ENCODE measurements around the gene FA2H. TPM values are rescaled to one million over a fixed set of nuclear protein-coding genes. Genes with fewer than 3 reads are reported as not detected.
"Not testable (repeated sequence)": the region's sequence is repeated elsewhere in the genome, so short reads cannot be mapped to it uniquely, and the experiment has no call there.

The FA2H gene
- total RNA-seq, 1 experiment from 2014 or later = not detected

GRCh38 chr16:74776926-74777325, 2.3 kb upstream of the FA2H start:
- no peaks in the 10 kb centered on the region for H3K9me3 ChIP-seq
- H3K36me3 ChIP-seq = no peaks in the 10 kb centered on the region
- no peak overlapping the region for H3K4me3 ChIP-seq
- no peak for DNase-seq
- peaks cover 7% of the 10 kb centered on the region for H3K27me3 ChIP-seq

GRCh38 chr16:74775255-74775654, 635 bp upstream of the FA2H start:
- Histone ChIP-seq H3K27me3 (peaks cover 6% of the 10 kb centered on the region), H3K36me3 (no peaks in the 10 kb centered on the region), H3K9me3 (no peaks in the 10 kb centered on the region), H3K4me3 (no peak overlapping the region)
- no peak for DNase-seq

GRCh38 chr16:74773446-74774222, 986 bp downstream of the FA2H start:
- no peaks in the 10 kb centered on the region for H3K9me3 ChIP-seq
- peaks cover 5% of the 10 kb centered on the region for H3K27me3 ChIP-seq
- H3K4me3 ChIP-seq = no peak overlapping the region
- H3K36me3 ChIP-seq = no peaks in the 10 kb centered on the region
- no peak for DNase-seq

- DNase-seq = no peak
- no peaks in the 10 kb centered on the region for H3K9me3 ChIP-seq
- H3K27me3 ChIP-seq = peaks cover 5% of the 10 kb centered on the region
- H3K36me3 ChIP-seq = no peaks in the 10 kb centered on the region
- H3K4me3 ChIP-seq = no peak overlapping the region
Observed at GRCh38 chr16:74771656-74772315, 2.8 kb downstream of the FA2H start.

GRCh38 chr16:74770831-74771526, 3.6 kb downstream of the FA2H start:
- peaks cover 5% of the 10 kb centered on the region for H3K27me3 ChIP-seq
- no peak for DNase-seq

GRCh38 chr16:74769586-74770190, 4.9 kb downstream of the FA2H start:
- H3K36me3 ChIP-seq = no peaks in the 10 kb centered on the region
- H3K4me3 ChIP-seq = no peak overlapping the region
- peaks cover 5% of the 10 kb centered on the region for H3K27me3 ChIP-seq
- no peak for DNase-seq
- H3K9me3 ChIP-seq = no peaks in the 10 kb centered on the region

More at GRCh38 chr16:74770831-74771526, 3.6 kb downstream of the FA2H start:
- no peaks in the 10 kb centered on the region for H3K9me3 ChIP-seq
- H3K36me3 ChIP-seq = no peaks in the 10 kb centered on the region
- no peak overlapping the region for H3K4me3 ChIP-seq

- Histone ChIP-seq H3K36me3 (no peaks in the 10 kb centered on the region), H3K4me3 (no peak overlapping the region), H3K27me3 (no peaks in the 10 kb centered on the region; the same call in 1 of the 2 replicates), H3K9me3 (no peaks in the 10 kb centered on the region)
- no peak for DNase-seq
Observed at GRCh38 chr16:74768239-74768638, 6.4 kb downstream of the FA2H start.

GRCh38 chr16:74767749-74768148, 6.9 kb downstream of the FA2H start:
- DNase-seq = no peak
- no peak overlapping the region for H3K4me3 ChIP-seq
- H3K27me3 ChIP-seq = no peaks in the 10 kb centered on the region; the same call in 1 of the 2 replicates

GRCh38 chr16:74766729-74767128, 7.9 kb downstream of the FA2H start:
- Histone ChIP-seq H3K4me3 (no peak overlapping the region), H3K27me3 (no peaks in the 10 kb centered on the region; the same call in 1 of the 2 replicates), H3K36me3 (no peaks in the 10 kb centered on the region), H3K9me3 (no peaks in the 10 kb centered on the region)
- no peak for DNase-seq

More at GRCh38 chr16:74767749-74768148, 6.9 kb downstream of the FA2H start:
- Histone ChIP-seq H3K36me3 (no peaks in the 10 kb centered on the region), H3K9me3 (no peaks in the 10 kb centered on the region)

- not testable (repeated sequence) for DNase-seq, H3K4me3 ChIP-seq, H3K36me3 ChIP-seq, H3K9me3 ChIP-seq, H3K27me3 ChIP-seq
Observed at GRCh38 chr16:74764184-74764583, 10.4 kb downstream of the FA2H start.

- H3K4me3 ChIP-seq = no peak overlapping the region
- H3K27me3 ChIP-seq = no peaks in the 10 kb centered on the region
- no peaks in the 10 kb centered on the region for H3K36me3 ChIP-seq
- H3K9me3 ChIP-seq = no peaks in the 10 kb centered on the region
- no peak for DNase-seq
Observed at GRCh38 chr16:74761665-74762064, 13.0 kb downstream of the FA2H start.

- peak; percentile 42 for DNase-seq
- no peaks in the 10 kb centered on the region for H3K9me3 ChIP-seq
- no peaks in the 10 kb centered on the region for H3K36me3 ChIP-seq
- H3K27me3 ChIP-seq = no peaks in the 10 kb centered on the region
- H3K4me3 ChIP-seq = no peak overlapping the region
Observed at GRCh38 chr16:74760007-74760767, 14.4 kb downstream of the FA2H start.

GRCh38 chr16:74759564-74759963, 15.1 kb downstream of the FA2H start:
- Histone ChIP-seq H3K36me3 (no peaks in the 10 kb centered on the region), H3K4me3 (no peak overlapping the region)

GRCh38 chr16:74758801-74759200, 15.8 kb downstream of the FA2H start:
- H3K27me3 ChIP-seq = no peaks in the 10 kb centered on the region
- H3K36me3 ChIP-seq = no peaks in the 10 kb centered on the region
- H3K4me3 ChIP-seq = no peak overlapping the region
- no peaks in the 10 kb centered on the region for H3K9me3 ChIP-seq
- no peak for DNase-seq

More at GRCh38 chr16:74759564-74759963, 15.1 kb downstream of the FA2H start:
- no peaks in the 10 kb centered on the region for H3K9me3 ChIP-seq
- no peaks in the 10 kb centered on the region for H3K27me3 ChIP-seq
- no peak for DNase-seq

- Histone ChIP-seq H3K9me3 (no peaks in the 10 kb centered on the region), H3K4me3 (no peak overlapping the region), H3K27me3 (no peaks in the 10 kb centered on the region), H3K36me3 (no peaks in the 10 kb centered on the region)
- DNase-seq = no peak
Observed at GRCh38 chr16:74757349-74757748, 17.3 kb downstream of the FA2H start.

- Histone ChIP-seq H3K36me3 (no peaks in the 10 kb centered on the region), H3K4me3 (no peak overlapping the region), H3K27me3 (no peaks in the 10 kb centered on the region), H3K9me3 (no peaks in the 10 kb centered on the region)
- DNase-seq = no peak
Observed at GRCh38 chr16:74756203-74756602, 18.4 kb downstream of the FA2H start.
